Vagina (tissue), 2 donors: Measurements from ENCODE around the gene ABCA10. TPM values are rescaled to one million over a fixed set of nuclear protein-coding genes. Genes with fewer than 3 reads are reported as not detected.

ENCODE experiments used
- DNase-seq, 2 donors: peaks; one replicate each; pipeline ENCODE4 v3.0.0-alpha.2; 2017; ENCODE audit errors: extremely low spot score in 2 of 2
- H3K27ac ChIP-seq: fragments of 200-600 bp; sonication (generic); one replicate; pipeline ENCODE4 v1.5.1; 2019
- H3K27me3 ChIP-seq: fragments of 200-600 bp; sonication (generic); one replicate; pipeline ENCODE4 v1.5.1; 2019
- H3K36me3 ChIP-seq, 2 donors: fragments of 200-600 bp; sonication (generic); one replicate each; pipeline ENCODE4 v1.5.1; 2017 to 2019
- H3K4me1 ChIP-seq: fragments of 200-600 bp; sonication (generic); one replicate; pipeline ENCODE4 v1.5.1; 2019
- H3K4me3 ChIP-seq, 2 donors: fragments of 200-600 bp; sonication (generic); 1 replicate in 1 of 2; 2 replicates in 1 of 2; pipeline ENCODE4 v1.5.1; 2016 to 2019
- H3K9me3 ChIP-seq: fragments of 200-600 bp; sonication (generic); one replicate; pipeline ENCODE4 v1.5.1; 2019
- CTCF ChIP-seq, 3 experiments: fragments of 450-650 bp in 2 of 3; fragments of 200-600 bp in 1 of 3; sonication (generic) in 1 of 3; IDR thresholded peaks; one replicate each; pipeline ENCODE4 v1.5.1; 2017 to 2019; ENCODE audit warnings: antibody characterized with exemption in 3 of 3, mild to moderate bottlenecking in 2 of 3, moderate library complexity in 2 of 3
- POLR2A ChIP-seq, 2 donors: fragments of 450-650 bp; IDR thresholded peaks; one replicate each; pipeline ENCODE4 v1.6.1; 2017; ENCODE audit warnings: antibody characterized with exemption in 2 of 2, mild to moderate bottlenecking in 2 of 2, moderate library complexity in 2 of 2
- POLR2AphosphoS5 ChIP-seq, 2 donors: sonication (generic); formaldehyde crosslinking; IDR thresholded peaks; one replicate each; pipeline ENCODE4 v1.9.0; 2017; ENCODE audit warnings: antibody characterized with exemption in 2 of 2, mild to moderate bottlenecking in 2 of 2, low read depth in 1 of 2; ENCODE audit not compliant: insufficient read depth in 1 of 2
- intact Hi-C: fragments of 100-400 bp; cut with DNase I; formaldehyde crosslinking; loops from one replicate; pipeline ENCODE4 v1.15.1; 2023
- total RNA-seq: library from RNA; depleted of rRNA; stranded (reverse); fragments of >200 nt; gene quantifications from one replicate; pipeline ENCODE4 v1.2.3, GENCODE V29; 2016

The ABCA10 gene
- total RNA-seq, 1 donor from 2014 or later: 32.2 TPM

GRCh38 chr17:69236946-69237345 is 8.3 kb upstream of the ABCA10 start:
- TF ChIP-seq POLR2A (IDR thresholded peaks at IDR 0.05): no peak
- no peak for TF ChIP-seq POLR2AphosphoS5 (IDR thresholded peaks at IDR 0.05; ENCODE audit: insufficient read depth in 1 of 2, low read depth in 1 of 2)
- TF ChIP-seq CTCF (IDR thresholded peaks at IDR 0.05): no peak
- no peak for DNase-seq
- Histone ChIP-seq H3K27me3 (no peaks in the 10 kb centered on the region), H3K27ac (no peak overlapping the region), H3K4me3 (no peak overlapping the region), H3K9me3 (peaks cover 4% of the 10 kb centered on the region), H3K36me3 (no peaks in the 10 kb centered on the region), H3K4me1 (no peaks in the 10 kb centered on the region)
- intact Hi-C loops: no loop called here

GRCh38 chr17:69236464-69236863 is 7.8 kb upstream of the ABCA10 start:
- TF ChIP-seq POLR2A (IDR thresholded peaks at IDR 0.05) (no peak), POLR2AphosphoS5 (IDR thresholded peaks at IDR 0.05; ENCODE audit: insufficient read depth in 1 of 2, low read depth in 1 of 2) (no peak), CTCF (IDR thresholded peaks at IDR 0.05) (no peak)
- Histone ChIP-seq H3K27me3 (no peaks in the 10 kb centered on the region), H3K4me3 (no peak overlapping the region), H3K9me3 (peaks cover 4% of the 10 kb centered on the region), H3K4me1 (no peaks in the 10 kb centered on the region), H3K36me3 (no peaks in the 10 kb centered on the region), H3K27ac (no peak overlapping the region)
- no peak for DNase-seq
- intact Hi-C loops: no loop called here

GRCh38 chr17:69235338-69236058 is 6.9 kb upstream of the ABCA10 start:
- peaks cover 4% of the 10 kb centered on the region for H3K9me3 ChIP-seq
- peak; percentile 50 to 72 (median 54) for TF ChIP-seq CTCF (IDR thresholded peaks at IDR 0.05)
- no peak for TF ChIP-seq POLR2AphosphoS5 (IDR thresholded peaks at IDR 0.05; ENCODE audit: insufficient read depth in 1 of 2, low read depth in 1 of 2)
- no peak for TF ChIP-seq POLR2A (IDR thresholded peaks at IDR 0.05)
- DNase-seq: no peak
- no peaks in the 10 kb centered on the region for H3K27me3 ChIP-seq
- no peaks in the 10 kb centered on the region for H3K4me1 ChIP-seq
- H3K4me3 ChIP-seq: no peak overlapping the region
- H3K36me3 ChIP-seq: no peaks in the 10 kb centered on the region
- intact Hi-C loops: loop anchor here (2.0 kb wide), 1 partner anchor 459 kb away; no protein-coding TSS in a partner anchor
- H3K27ac ChIP-seq: no peak overlapping the region

- H3K27ac ChIP-seq: no peak overlapping the region
These were observed 4.0 kb upstream of the ABCA10 start for GRCh38 chr17:69232650-69233049.

More at GRCh38 chr17:69232650-69233049, 4.0 kb upstream of the ABCA10 start:
- Histone ChIP-seq H3K4me1 (no peaks in the 10 kb centered on the region), H3K27me3 (no peaks in the 10 kb centered on the region), H3K4me3 (no peak overlapping the region), H3K36me3 (no peaks in the 10 kb centered on the region), H3K9me3 (peaks cover 4% of the 10 kb centered on the region)
- TF ChIP-seq POLR2AphosphoS5 (IDR thresholded peaks at IDR 0.05; ENCODE audit: insufficient read depth in 1 of 2, low read depth in 1 of 2) (no peak), CTCF (IDR thresholded peaks at IDR 0.05) (no peak), POLR2A (IDR thresholded peaks at IDR 0.05) (no peak)
- no peak for DNase-seq
- intact Hi-C loops: no loop called here
